B cell (primary cell): ENCODE results near the gene RIPOR2. TPM values are rescaled to one million over a fixed set of nuclear protein-coding genes. Genes with fewer than 3 reads are reported as not detected.

Source experiments
- ATAC-seq: fragments of 200-7000 bp; cut with Tn5 transposase; one replicate; pipeline ENCODE4 v1.10.0; 2021; ENCODE audit warnings: low read depth, mild to moderate bottlenecking, moderate number of reproducible peaks, moderate library complexity
- CTCF ChIA-PET: fragments of 350-600 bp; sonication (Branson Sonifier 250); formaldehyde crosslinking; loops from one replicate; lab custom pipeline; 2021; ENCODE audit warnings: antibody characterized with exemption, inconsistent platforms; lab: Charles Lee
- POLR2A ChIA-PET: fragments of 350-600 bp; sonication (Branson Sonifier 250); formaldehyde crosslinking; loops from one replicate; lab custom pipeline; 2021; ENCODE audit warnings: antibody characterized with exemption; lab: Charles Lee
- DNase-seq: peaks from one replicate; pipeline ENCODE4 v3.0.0; 2013
- H2AFZ ChIP-seq: 2 replicates; pipeline ENCODE4 v1.6.1; 2012; ENCODE audit warnings: mild to moderate bottlenecking, low read depth, low read length; ENCODE audit not compliant: insufficient read depth, poor library complexity, severe bottlenecking
- H3K27ac ChIP-seq, 2 donors: 1 replicate in 1 of 2; 2 replicates in 1 of 2; pipeline ENCODE4 v1.5.1; 2012 to 2013; ENCODE audit warnings: low read length in 2 of 2, mild to moderate bottlenecking in 2 of 2, moderate library complexity in 1 of 2
- H3K27me3 ChIP-seq, 4 experiments: fragments of 200-600 bp in 1 of 4; sonication (generic) in 1 of 4; replicated peaks in 1 of 4; 1 replicate in 2 of 4; 2 replicates in 2 of 4; pipeline versions ENCODE4 v1.6.1 to v1.7.0; 2013 to 2016; ENCODE audit warnings: low read length in 3 of 4, mild to moderate bottlenecking in 2 of 4, mixed read lengths in 1 of 4, moderate library complexity in 1 of 4; ENCODE audit not compliant: insufficient read depth in 4 of 4, control insufficient read depth in 3 of 4; ENCODE audit errors: control extremely low read depth in 1 of 4
- H3K36me3 ChIP-seq, 2 experiments: replicated peaks in 1 of 2; 1 replicate in 1 of 2; 2 replicates in 1 of 2; pipeline versions ENCODE4 v1.6.1 to v1.7.1; 2013; ENCODE audit warnings: low read length in 1 of 2; ENCODE audit not compliant: insufficient read depth in 2 of 2, control insufficient read depth in 1 of 2; ENCODE audit errors: control extremely low read depth in 1 of 2, extremely low read depth in 1 of 2
- H3K4me1 ChIP-seq, 2 donors: fragments of 200-600 bp in 1 of 2; sonication (generic) in 1 of 2; 1 replicate in 1 of 2; 2 replicates in 1 of 2; pipeline versions ENCODE4 v1.5.1 to v1.6.1; 2013 to 2017; ENCODE audit warnings: low read length in 2 of 2; ENCODE audit not compliant: control insufficient read depth in 2 of 2, insufficient read depth in 2 of 2
- H3K4me2 ChIP-seq: replicated peaks from 2 replicates; pipeline ENCODE3; 2012; ENCODE audit warnings: mild to moderate bottlenecking, low read depth, low read length; ENCODE audit not compliant: poor library complexity, severe bottlenecking
- H3K4me3 ChIP-seq, 5 experiments: fragments of 200-600 bp in 1 of 5; sonication (generic) in 1 of 5; 1 replicate in 3 of 5; 2 replicates in 2 of 5; pipeline versions ENCODE4 v1.5.1 to v1.7.0; 2011 to 2016; ENCODE audit warnings: low read length in 4 of 5, mild to moderate bottlenecking in 4 of 5, low read depth in 2 of 5, control low read depth in 1 of 5, moderate library complexity in 1 of 5; ENCODE audit not compliant: insufficient read depth in 1 of 5; ENCODE audit errors: control extremely low read depth in 1 of 5, extremely low read depth in 1 of 5
- H3K79me2 ChIP-seq: fragments of 200-600 bp; sonication (generic); one replicate; pipeline ENCODE4 v1.6.0; 2016; ENCODE audit warnings: low read length; ENCODE audit not compliant: control insufficient read depth, insufficient read depth
- H3K9ac ChIP-seq: fragments of 200-600 bp; sonication (generic); 2 replicates; pipeline ENCODE4 v1.6.1; 2017; ENCODE audit warnings: mild to moderate bottlenecking, low read length, moderate library complexity
- H3K9me3 ChIP-seq, 3 donors: one replicate each; pipeline versions ENCODE4 v1.6.1 to v1.7.1; 2013; ENCODE audit warnings: low read length in 2 of 3; ENCODE audit not compliant: control insufficient read depth in 2 of 3, insufficient read depth in 1 of 3; ENCODE audit errors: control extremely low read depth in 1 of 3
- H4K20me1 ChIP-seq: 2 replicates; pipeline ENCODE4 v1.6.0; 2012; ENCODE audit warnings: mild to moderate bottlenecking, low read length; ENCODE audit not compliant: insufficient read depth, control insufficient read depth, poor library complexity, severe bottlenecking
- H3K27ac Mint-ChIP-seq: one replicate; pipeline ENCODE4 v1.8.0; 2021; ENCODE audit warnings: mixed read lengths
- H3K27me3 Mint-ChIP-seq: one replicate; pipeline ENCODE4 v1.8.0; 2021; ENCODE audit warnings: mixed read lengths
- H3K4me1 Mint-ChIP-seq: one replicate; pipeline ENCODE4 v1.8.0; 2021; ENCODE audit warnings: mixed read lengths
- H3K4me3 Mint-ChIP-seq: one replicate; pipeline ENCODE4 v1.8.0; 2021; ENCODE audit warnings: mixed read lengths
- H3K9me3 Mint-ChIP-seq: one replicate; pipeline ENCODE4 v1.8.0; 2022; ENCODE audit warnings: mixed read lengths; ENCODE audit not compliant: insufficient read depth
- CTCF ChIP-seq: fragments of 200-600 bp; IDR thresholded peaks from one replicate; pipeline ENCODE4 v1.8.0; 2022; ENCODE audit warnings: antibody characterized with exemption, mild to moderate bottlenecking
- EZH2 ChIP-seq: IDR thresholded peaks from 2 replicates; pipeline ENCODE4 v1.6.1; 2012; ENCODE audit warnings: borderline replicate concordance, low read depth, mild to moderate bottlenecking, moderate library complexity, low read length; ENCODE audit not compliant: insufficient read depth, poor library complexity, severe bottlenecking
- WGBS: methylation state at CpG from one replicate; pipeline ENCODE4 v1.1.5; 2013; ENCODE audit warnings: missing lambda C conversion rate; ENCODE audit not compliant: insufficient coverage; 5-methylcytosine and 5-hydroxymethylcytosine counted together
- intact Hi-C: fragments of 100-400 bp; cut with micrococcal nuclease; formaldehyde crosslinking; loops from one replicate; pipeline ENCODE4 v1.10.0; 2022
- polyA plus RNA-seq: library from polyadenylated mRNA; depleted of rRNA; stranded (reverse); fragments of >200 nt; gene quantifications from 2 replicates; pipeline ENCODE4 v1.2.3, GENCODE V29; 2012
- total RNA-seq, 2 donors: library from RNA; stranded (reverse); fragments of 120-200 nt in 1 of 2; gene quantifications; 1 replicate in 1 of 2; 2 replicates in 1 of 2; pipeline versions ENCODE4 v1.2.3 to v1.2.4, GENCODE V29; 2013 to 2022

Gene RIPOR2
- total and polyA plus RNA-seq, 2 donors (not counting 1 experiment from before 2014, with no cell fraction given) = 300 to 430 TPM

DNA sequence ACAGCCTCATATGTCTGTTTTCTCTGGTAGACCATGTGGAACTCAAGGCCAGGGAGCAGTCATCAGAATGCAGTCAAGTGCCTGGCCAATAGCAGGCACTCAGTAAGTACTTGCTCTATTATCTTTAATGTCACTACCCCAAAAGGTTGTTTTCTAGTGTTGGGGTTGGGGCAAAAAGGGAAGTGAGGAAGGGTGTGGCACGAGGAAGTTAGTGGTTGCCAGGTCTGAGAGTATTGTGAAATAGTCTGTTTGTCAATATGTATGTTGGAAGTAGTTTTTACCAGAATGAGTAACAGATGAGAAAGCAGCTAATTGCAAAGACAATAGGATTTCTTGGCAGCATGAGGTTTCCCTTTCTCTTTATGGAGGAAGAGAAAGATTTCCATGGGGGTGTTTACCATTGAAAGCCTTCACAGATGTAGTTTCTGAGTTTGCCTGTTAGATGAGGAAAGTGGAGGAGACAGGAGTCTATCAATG, 77.5 kb downstream of the RIPOR2 start:
- intact Hi-C loops = loop anchor here (1.0 to 2.0 kb wide), 2 partner anchors 53 to 74 kb away; no protein-coding TSS in a partner anchor
- Histone ChIP-seq H4K20me1 (peaks cover 46% of the 10 kb centered on the region), H3K4me3 (peak overlapping the region in 4 of 5 experiments; percentile 11 to 21 (median 19)), H3K36me3 (peaks cover 31 to 94% of the 10 kb centered on the region in 2 experiments), H2AFZ (no peak overlapping the region), H3K9me3 (no peaks in the 10 kb centered on the region), H3K4me1 (peaks cover 85 to 88% of the 10 kb centered on the region in 2 donors), H3K27ac (peak overlapping the region; percentile 81 to 88), H3K4me2 (peak overlapping the region; percentile 60), H3K9ac (peak overlapping the region; percentile 3), H3K27me3 (no peaks in the 10 kb centered on the region), H3K79me2 (peaks cover 49% of the 10 kb centered on the region)
- DNase-seq (peak; percentile 82), ATAC-seq (peak; percentile 83)
- H3K27ac Mint-ChIP-seq = peak overlapping the region; percentile 97
- H3K4me1 Mint-ChIP-seq = peaks cover 81% of the 10 kb centered on the region
- ChIA-PET CTCF (interaction anchor here (1.1 to 7.5 kb wide), 15 partner anchors 8 to 213 kb away, joined by 3 to 216 read pairs (median 24); partner anchors contain the start of gene RIPOR2), POLR2A (interaction anchor here (1.0 to 5.3 kb wide), 3 partner anchors 52 to 159 kb away, joined by 3 to 24 read pairs (median 19); partner anchors contain the start of gene RIPOR2)
- H3K4me3 Mint-ChIP-seq = peak overlapping the region; percentile 79
- 0% methylated on average over 1 of the region's 1 CpG for WGBS
- no peak for TF ChIP-seq EZH2
- TF ChIP-seq CTCF = no peak
- no peaks in the 10 kb centered on the region for H3K27me3 Mint-ChIP-seq
- no peaks in the 10 kb centered on the region for H3K9me3 Mint-ChIP-seq
